HepG2 (cell line): ENCODE data around the gene UBC. TPM values are rescaled to one million over a fixed set of nuclear protein-coding genes. Genes with fewer than 3 reads are reported as not detected.
A peak's percentile ranks its signal among the peaks of the same experiment; 100 is the strongest.

Experiments used
- FOXK2 ChIP-seq: fragments of 450-650 bp; IDR thresholded peaks from 2 replicates; pipeline ENCODE4 v1.6.1; 2016
- MYC ChIP-seq: sonication (generic); formaldehyde crosslinking; IDR thresholded peaks from 2 replicates; pipeline ENCODE4 v1.9.0; 2021; ENCODE audit warnings: missing genetic modification reagents, borderline replicate concordance
- RBM22 ChIP-seq: fragments of 200-400 bp; formaldehyde crosslinking; optimal IDR thresholded peaks from 2 replicates; pipeline ENCODE3; 2017; ENCODE audit warnings: mild to moderate bottlenecking, low read length, moderate library complexity
- ZNF260 ChIP-seq: sonication (generic); formaldehyde crosslinking; IDR thresholded peaks from 2 replicates; pipeline ENCODE4 v1.4.0; 2020; ENCODE audit warnings: missing genetic modification reagents, low read depth, mild to moderate bottlenecking, borderline replicate concordance
- ZNF296 ChIP-seq: sonication (generic); formaldehyde crosslinking; conservative IDR thresholded peaks from 2 replicates; pipeline ENCODE4 v1.5.0; 2020; ENCODE audit warnings: mild to moderate bottlenecking, missing genetic modification reagents
- polyA plus RNA-seq, 8 experiments: library from polyadenylated mRNA; depleted of rRNA in 3 of 8; stranded (reverse) in 7 of 8; unstranded in 1 of 8; fragments of >200 nt; fragmentation: Illumina TruSeq in 4 of 8; extraction: Trizol in 4 of 8; gene quantifications; 2 replicates each; pipeline versions ENCODE4 v1.2.1 to v1.2.3, GENCODE V29; 2011 to 2016; ENCODE audit warnings: low read depth in 4 of 8, missing spikeins in 1 of 8, mixed read lengths in 1 of 8; ENCODE audit not compliant: insufficient read depth in 1 of 8
- total RNA-seq, 5 experiments: library from RNA; depleted of rRNA; stranded (reverse); fragments of >200 nt; fragmentation: Illumina TruSeq; extraction: Trizol; gene quantifications; 2 replicates each; pipeline ENCODE4 v1.2.3, GENCODE V29; 2016; ENCODE audit warnings: low read depth in 1 of 5
- TF ChIP-seq, protein P1 (sequence below): sonication (generic); formaldehyde crosslinking; IDR thresholded peaks from 2 replicates; pipeline ENCODE4 v1.4.0; 2020; ENCODE audit warnings: missing genetic modification reagents, mild to moderate bottlenecking, borderline replicate concordance
- TF ChIP-seq, protein P2 (sequence below): sonication (generic); formaldehyde crosslinking; IDR thresholded peaks from 2 replicates; pipeline ENCODE4 v1.4.0; 2020; ENCODE audit warnings: missing genetic modification reagents, low read depth, mild to moderate bottlenecking, borderline replicate concordance
- TF ChIP-seq, protein P3 (sequence below): sonication (generic); formaldehyde crosslinking; IDR thresholded peaks from 2 replicates; pipeline ENCODE4 v1.4.0; 2020; ENCODE audit warnings: missing genetic modification reagents
- TF ChIP-seq, protein P4 (sequence below): sonication (generic); formaldehyde crosslinking; IDR thresholded peaks from 2 replicates; pipeline ENCODE4; 2020; ENCODE audit warnings: missing genetic modification reagents, mild to moderate bottlenecking, borderline replicate concordance
- TF ChIP-seq, protein P5 (sequence below): sonication (generic); formaldehyde crosslinking; IDR thresholded peaks from 2 replicates; pipeline ENCODE4 v1.4.0; 2020; ENCODE audit warnings: mild to moderate bottlenecking, missing genetic modification reagents

The UBC gene
- total and polyA plus RNA-seq, 2 of the 13 experiments (the other 11 are each of a cell fraction or from before 2014, with no cell fraction given) = 805 to 1,432 TPM

DNA sequence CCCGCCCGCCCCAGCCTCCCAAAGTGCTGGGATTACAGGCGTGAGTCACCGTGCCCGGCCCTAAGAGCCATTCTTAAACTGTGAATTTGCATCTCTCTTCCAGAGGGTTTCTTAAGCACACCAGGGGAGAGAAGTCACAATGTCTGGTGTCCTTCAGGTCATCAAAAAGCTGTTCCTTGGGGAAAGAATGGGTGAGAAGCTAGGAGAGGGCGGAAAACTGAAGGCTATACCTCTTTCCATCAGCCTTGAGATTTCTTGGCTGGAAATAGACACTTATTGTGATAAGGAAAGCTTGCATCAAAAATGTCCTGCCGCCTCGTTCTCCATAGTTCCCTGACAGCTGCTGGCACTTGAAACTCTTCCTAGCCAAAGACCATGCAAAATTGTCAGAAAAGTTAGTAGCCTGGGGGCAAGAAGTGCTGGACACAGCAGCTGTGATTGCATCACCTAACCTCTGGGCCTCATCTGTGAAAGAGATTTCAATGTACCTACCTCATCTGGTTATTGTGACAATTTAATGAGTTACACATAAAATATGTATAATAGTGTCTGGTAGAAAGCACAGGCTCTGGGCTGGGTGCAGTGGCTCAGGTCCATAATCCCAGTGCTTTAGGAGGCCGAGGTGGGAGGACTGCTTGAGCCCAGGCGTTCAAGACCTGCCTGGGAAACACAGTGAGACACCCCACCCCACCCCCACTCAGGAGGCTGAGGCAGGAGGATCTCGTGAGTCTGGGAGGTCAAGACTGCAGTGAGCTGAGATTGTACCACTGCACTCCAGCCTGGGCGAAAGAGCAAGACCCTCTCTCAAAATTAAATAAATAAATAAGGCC is 9.7 kb upstream of the UBC start (continued):
- TF ChIP-seq, protein P1, sequence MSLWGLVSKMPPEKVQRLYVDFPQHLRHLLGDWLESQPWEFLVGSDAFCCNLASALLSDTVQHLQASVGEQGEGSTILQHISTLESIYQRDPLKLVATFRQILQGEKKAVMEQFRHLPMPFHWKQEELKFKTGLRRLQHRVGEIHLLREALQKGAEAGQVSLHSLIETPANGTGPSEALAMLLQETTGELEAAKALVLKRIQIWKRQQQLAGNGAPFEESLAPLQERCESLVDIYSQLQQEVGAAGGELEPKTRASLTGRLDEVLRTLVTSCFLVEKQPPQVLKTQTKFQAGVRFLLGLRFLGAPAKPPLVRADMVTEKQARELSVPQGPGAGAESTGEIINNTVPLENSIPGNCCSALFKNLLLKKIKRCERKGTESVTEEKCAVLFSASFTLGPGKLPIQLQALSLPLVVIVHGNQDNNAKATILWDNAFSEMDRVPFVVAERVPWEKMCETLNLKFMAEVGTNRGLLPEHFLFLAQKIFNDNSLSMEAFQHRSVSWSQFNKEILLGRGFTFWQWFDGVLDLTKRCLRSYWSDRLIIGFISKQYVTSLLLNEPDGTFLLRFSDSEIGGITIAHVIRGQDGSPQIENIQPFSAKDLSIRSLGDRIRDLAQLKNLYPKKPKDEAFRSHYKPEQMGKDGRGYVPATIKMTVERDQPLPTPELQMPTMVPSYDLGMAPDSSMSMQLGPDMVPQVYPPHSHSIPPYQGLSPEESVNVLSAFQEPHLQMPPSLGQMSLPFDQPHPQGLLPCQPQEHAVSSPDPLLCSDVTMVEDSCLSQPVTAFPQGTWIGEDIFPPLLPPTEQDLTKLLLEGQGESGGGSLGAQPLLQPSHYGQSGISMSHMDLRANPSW (CRISPR knock-in tag) = no peak
- TF ChIP-seq ZNF260 (CRISPR knock-in tag) = no peak
- no peak for TF ChIP-seq ZNF296 (CRISPR knock-in tag)
- TF ChIP-seq MYC = no peak
- TF ChIP-seq, protein P2, sequence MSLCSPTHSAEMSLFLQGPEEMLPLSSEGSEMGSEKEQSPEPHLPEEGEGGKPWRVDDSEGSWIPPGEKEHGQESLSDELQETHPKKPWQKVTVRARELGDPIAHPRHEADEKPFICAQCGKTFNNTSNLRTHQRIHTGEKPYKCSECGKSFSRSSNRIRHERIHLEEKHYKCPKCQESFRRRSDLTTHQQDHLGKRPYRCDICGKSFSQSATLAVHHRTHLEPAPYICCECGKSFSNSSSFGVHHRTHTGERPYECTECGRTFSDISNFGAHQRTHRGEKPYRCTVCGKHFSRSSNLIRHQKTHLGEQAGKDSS (CRISPR knock-in tag) = no peak
- TF ChIP-seq, protein P3, sequence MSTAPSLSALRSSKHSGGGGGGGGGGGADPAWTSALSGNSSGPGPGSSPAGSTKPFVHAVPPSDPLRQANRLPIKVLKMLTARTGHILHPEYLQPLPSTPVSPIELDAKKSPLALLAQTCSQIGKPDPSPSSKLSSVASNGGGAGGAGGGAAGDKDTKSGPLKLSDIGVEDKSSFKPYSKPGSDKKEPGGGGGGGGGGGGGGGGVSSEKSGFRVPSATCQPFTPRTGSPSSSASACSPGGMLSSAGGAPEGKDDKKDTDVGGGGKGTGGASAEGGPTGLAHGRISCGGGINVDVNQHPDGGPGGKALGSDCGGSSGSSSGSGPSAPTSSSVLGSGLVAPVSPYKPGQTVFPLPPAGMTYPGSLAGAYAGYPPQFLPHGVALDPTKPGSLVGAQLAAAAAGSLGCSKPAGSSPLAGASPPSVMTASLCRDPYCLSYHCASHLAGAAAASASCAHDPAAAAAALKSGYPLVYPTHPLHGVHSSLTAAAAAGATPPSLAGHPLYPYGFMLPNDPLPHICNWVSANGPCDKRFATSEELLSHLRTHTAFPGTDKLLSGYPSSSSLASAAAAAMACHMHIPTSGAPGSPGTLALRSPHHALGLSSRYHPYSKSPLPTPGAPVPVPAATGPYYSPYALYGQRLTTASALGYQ (CRISPR knock-in tag) = no peak
- TF ChIP-seq, protein P4, sequence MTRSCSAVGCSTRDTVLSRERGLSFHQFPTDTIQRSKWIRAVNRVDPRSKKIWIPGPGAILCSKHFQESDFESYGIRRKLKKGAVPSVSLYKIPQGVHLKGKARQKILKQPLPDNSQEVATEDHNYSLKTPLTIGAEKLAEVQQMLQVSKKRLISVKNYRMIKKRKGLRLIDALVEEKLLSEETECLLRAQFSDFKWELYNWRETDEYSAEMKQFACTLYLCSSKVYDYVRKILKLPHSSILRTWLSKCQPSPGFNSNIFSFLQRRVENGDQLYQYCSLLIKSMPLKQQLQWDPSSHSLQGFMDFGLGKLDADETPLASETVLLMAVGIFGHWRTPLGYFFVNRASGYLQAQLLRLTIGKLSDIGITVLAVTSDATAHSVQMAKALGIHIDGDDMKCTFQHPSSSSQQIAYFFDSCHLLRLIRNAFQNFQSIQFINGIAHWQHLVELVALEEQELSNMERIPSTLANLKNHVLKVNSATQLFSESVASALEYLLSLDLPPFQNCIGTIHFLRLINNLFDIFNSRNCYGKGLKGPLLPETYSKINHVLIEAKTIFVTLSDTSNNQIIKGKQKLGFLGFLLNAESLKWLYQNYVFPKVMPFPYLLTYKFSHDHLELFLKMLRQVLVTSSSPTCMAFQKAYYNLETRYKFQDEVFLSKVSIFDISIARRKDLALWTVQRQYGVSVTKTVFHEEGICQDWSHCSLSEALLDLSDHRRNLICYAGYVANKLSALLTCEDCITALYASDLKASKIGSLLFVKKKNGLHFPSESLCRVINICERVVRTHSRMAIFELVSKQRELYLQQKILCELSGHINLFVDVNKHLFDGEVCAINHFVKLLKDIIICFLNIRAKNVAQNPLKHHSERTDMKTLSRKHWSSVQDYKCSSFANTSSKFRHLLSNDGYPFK (CRISPR knock-in tag) = no peak
- TF ChIP-seq, protein P5, sequence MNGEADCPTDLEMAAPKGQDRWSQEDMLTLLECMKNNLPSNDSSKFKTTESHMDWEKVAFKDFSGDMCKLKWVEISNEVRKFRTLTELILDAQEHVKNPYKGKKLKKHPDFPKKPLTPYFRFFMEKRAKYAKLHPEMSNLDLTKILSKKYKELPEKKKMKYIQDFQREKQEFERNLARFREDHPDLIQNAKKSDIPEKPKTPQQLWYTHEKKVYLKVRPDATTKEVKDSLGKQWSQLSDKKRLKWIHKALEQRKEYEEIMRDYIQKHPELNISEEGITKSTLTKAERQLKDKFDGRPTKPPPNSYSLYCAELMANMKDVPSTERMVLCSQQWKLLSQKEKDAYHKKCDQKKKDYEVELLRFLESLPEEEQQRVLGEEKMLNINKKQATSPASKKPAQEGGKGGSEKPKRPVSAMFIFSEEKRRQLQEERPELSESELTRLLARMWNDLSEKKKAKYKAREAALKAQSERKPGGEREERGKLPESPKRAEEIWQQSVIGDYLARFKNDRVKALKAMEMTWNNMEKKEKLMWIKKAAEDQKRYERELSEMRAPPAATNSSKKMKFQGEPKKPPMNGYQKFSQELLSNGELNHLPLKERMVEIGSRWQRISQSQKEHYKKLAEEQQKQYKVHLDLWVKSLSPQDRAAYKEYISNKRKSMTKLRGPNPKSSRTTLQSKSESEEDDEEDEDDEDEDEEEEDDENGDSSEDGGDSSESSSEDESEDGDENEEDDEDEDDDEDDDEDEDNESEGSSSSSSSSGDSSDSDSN (CRISPR knock-in tag) = peak; percentile 33; the same call in 1 of the 2 replicates
- TF ChIP-seq RBM22 = no peak
- TF ChIP-seq FOXK2 = no peak
- TF ChIP-seq, all 625 proteins: peak for 27
